Gastrocnemius medialis (tissue), 4 donors: ENCODE results near the gene ACP7.

Source experiments
- CTCF ChIP-seq, 5 experiments: fragments of 450-650 bp in 3 of 5; fragments of 200-600 bp in 2 of 5; sonication (generic) in 2 of 5; IDR thresholded peaks in 4 of 5; conservative IDR thresholded peaks in 1 of 5; 1 replicate in 4 of 5; 2 replicates in 1 of 5; pipeline ENCODE4 v1.5.1; 2016 to 2019; ENCODE audit warnings: antibody characterized with exemption in 5 of 5, mild to moderate bottlenecking in 3 of 5, moderate library complexity in 3 of 5
- POLR2A ChIP-seq, 2 donors: fragments of 450-650 bp; IDR thresholded peaks; one replicate each; pipeline ENCODE4 v1.6.1; 2017; ENCODE audit warnings: antibody characterized with exemption in 2 of 2, mild to moderate bottlenecking in 2 of 2, moderate library complexity in 2 of 2

- TF ChIP-seq CTCF (IDR thresholded peaks at IDR 0.05 in 4 of 5, conservative IDR thresholded peaks at IDR 0.05 in 1 of 5) (no peak), POLR2A (IDR thresholded peaks at IDR 0.05) (no peak)
Observed at GRCh38 chr19:39124136-39124764, 40.1 kb downstream of the ACP7 start.
